ENCODE measurements around the gene AGPAT3.
"Not testable (repeated sequence)": the region's sequence is repeated elsewhere in the genome, so short reads cannot be mapped to it uniquely, and the experiment has no call there.

The AGPAT3 gene

DNA sequence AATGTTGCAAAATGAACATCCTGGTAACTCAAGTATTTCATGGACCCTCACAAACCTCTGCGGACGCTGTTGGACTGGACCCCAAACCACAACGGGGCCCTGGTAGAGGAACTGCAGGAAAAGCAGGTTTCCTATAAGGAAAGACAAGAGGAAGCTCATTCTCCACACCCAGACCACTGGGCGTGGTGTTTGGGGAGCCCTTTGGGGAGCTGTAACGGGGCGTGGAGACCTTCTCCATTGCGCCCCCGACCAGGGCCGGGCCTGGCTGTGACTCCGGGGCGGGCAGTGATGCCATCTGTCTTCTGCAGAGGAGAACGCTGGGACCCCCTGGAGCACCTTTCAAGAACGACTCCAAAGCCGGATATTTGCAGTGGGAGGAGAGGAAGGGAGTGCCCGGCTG, 30.0 kb upstream of the AGPAT3 start:
- DNase-seq: no peak

DNA sequence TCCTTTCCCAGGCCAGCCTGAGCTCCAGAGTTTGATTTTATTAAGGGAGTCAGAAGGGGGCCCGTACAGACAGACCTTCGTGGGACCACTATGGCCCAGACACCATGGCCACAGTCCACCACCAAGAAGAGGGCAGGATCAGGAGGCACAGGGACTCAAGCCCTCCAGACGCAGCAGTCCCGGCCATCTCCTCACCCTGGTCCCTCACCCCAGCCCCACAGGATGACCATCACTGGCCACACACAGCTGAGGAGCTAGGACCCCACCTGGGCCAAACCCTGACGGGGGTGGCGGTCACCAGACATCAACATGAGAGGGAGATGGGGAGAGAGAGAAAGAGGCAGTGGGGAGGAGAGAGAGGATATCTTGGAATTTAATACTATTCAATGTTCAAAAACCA, 29.2 kb upstream of the AGPAT3 start:
- no peak for DNase-seq

DNA sequence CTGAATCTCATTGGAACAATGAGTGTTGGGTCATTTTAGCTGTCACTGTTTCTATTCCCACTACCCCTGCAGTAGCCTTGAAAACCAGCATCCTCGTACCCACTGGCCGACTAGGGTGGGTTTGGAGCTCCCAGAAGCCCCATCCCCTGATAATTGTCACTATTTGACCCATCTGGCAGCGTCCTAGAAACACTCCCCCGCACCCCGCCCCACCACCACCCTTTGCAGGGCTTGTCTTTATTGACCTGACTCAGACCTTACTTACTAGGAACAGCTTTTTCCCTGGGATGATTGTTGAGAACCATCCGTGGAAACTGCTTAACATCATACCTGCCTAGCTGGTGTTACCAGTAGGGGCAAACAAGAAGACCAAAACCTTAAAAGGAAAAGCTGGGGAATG, 28.4 kb upstream of the AGPAT3 start:
- DNase-seq: no peak

DNA sequence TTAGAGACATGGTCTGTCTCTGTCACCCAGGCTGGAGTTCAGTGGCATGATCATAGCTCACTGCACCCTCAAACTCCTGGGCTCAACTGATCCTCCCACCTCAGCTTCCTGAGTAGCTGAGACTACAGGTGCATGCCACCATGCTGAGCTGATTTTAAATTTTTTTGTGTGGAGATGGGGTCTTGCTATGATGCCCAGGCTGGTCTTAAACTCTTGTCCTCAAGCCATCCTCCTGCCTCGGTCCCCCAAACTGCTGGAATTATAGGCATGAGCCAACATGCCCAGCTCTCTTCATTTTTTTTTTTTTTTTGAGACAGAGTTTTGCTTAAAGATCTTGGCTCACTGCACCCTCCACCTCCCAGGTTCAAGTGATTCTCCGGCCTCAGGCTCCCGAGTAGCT, 24.8 kb upstream of the AGPAT3 start:
- DNase-seq: no peak

DNA sequence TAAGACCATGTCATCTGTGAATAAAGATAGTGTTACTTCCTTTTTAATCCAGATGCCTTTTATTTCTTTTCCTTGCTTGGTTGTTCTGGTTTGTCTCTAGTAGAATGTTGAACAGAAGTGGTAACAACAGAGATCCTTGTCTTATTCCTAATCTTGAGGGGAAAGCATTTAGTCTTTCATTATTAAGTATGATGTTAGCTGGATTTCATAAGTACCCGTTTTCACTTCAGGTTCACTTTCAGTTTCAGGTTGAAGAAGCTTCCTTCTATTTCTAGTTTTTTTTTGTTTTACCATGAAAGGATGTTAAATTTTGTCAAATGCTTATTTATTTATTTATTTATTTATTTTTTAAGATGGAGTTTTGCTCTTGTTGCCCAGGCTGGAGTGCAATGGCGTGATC, 22.3 kb upstream of the AGPAT3 start:
- DNase-seq: no peak

DNA sequence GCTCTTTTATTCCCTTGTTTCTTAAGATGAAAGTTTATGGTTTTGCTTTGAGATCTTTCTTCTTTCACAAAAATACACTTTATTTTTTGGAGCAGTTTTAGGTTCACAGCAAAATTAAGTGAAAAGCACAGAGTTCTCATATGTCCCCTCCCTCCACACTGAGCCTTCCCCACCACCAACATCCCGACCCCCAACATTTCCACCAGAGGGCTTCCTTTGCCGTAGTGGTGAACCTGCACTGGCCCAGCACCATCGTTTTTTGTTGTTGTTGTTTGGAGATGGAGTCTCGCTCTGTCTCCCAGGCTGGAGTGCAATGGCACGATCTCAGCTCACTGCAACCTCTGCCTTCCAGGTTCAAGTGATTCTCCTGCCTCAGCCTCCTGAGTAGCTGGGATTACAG, 20.1 kb upstream of the AGPAT3 start:
- DNase-seq: not testable (repeated sequence)

DNA sequence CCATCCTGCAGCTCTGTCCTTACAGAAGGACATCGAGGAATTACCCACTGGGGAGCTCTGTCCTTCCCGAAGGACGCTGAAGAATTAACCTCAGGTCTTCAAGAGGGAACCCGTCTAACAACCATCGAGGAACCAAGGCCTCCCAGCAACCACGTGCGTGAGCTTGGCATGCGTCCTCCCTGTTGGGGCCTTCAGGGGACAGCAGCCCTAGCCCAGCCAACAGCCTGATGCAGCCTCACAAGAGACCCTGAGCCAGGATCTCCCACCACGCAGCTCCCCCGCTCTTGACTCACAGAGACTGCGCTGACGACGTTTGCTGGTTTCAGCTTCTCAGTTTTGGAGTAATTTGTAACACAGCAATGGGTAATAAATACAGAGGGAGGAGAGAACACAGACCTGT, 19.6 kb upstream of the AGPAT3 start:
- no peak for DNase-seq

DNA sequence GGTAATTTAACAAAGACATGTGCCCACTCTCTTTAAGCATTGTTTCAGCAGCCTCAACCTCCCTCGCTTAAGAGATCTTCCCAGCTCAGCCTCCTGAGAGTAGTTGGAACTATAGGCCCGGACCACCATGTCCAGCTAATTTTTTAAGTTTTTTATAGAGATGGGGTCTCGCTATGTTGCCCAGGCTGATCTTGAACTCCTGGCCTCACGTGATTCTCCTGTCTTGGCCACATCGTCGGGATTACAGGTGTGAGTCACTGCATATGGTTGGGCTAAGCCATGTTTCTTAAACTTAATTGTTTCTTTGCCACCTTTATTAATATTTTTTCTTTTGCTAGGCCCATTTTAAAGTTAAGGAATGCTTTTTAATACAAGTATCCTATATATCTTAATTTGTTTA, 18.6 kb upstream of the AGPAT3 start:
- DNase-seq: no peak

DNA sequence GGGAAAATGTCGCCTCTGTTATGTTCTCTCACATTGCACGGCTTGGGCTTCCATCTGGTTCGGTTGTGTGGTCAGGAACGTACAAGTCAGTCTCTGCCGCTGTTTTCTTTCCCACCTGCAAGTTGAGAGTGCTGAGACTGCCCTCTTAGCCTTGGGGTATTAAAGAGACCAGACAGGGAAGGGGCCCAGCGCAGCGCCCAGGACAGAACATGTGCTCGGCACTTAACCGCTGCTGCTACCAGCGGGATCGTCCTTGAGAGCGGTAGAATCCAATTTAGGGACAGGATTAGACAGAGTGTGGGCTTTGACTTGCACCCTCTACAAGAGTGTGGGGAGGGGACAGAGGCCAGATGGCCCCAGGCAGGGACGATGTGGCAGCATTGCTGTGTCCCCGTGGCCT, 17.7 kb upstream of the AGPAT3 start:
- DNase-seq: no peak

DNA sequence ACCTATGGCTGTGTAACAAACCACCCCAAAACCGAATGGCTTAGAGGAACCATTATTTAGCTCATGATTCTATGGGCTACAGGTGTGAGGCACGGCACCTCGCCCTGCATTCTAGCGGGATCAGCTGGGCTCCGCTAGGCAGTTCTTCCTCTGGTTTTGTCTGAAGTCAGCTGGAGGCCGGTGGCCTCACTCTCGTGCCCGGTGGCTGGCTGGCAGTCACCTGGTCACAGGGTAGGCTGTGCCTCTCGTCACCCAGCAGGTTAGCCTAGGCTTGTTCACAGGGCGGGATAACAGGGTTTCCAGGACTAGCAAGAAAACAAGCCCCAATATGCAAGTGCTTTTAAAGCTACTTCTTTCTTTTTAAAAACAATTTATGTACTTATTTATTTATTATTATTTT, 16.3 kb upstream of the AGPAT3 start:
- no peak for DNase-seq

DNA sequence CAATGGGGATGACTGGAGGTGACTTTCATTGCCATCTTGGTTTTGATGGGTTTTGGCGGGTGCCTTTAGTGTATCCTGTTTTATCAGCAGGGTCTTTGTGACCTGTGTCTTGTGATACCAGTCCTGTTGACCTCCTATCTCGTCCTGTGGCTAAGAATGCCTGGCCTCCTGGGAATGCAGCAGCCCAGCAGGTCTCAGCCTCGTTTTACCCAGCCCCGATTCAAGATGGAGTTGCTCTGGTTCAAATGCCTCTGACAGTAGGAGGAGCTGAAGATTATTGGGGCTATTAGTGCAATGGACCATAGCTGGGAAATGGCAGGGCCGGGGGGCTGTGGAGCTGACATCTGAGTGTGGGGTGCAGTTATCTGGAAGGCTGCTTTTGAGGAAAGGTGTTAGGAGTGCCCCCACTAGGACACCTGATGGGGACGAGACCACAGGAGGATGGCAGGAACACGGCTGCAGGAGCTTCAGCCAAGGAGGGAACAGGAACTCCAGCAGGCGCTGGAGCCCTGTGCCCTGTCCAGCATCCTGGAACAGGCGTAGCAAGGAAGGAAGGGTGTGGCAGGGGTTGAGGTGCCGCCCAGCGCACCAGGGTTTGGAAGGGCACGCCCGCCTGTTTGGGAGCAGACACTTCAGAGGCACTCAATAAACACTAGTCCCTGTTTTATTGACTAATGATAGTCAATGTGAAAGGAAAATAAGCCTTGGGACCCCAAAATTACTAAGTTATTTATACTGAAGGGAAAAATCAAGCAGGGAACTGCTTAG, 15.3 kb upstream of the AGPAT3 start:
- no peak for DNase-seq

DNA sequence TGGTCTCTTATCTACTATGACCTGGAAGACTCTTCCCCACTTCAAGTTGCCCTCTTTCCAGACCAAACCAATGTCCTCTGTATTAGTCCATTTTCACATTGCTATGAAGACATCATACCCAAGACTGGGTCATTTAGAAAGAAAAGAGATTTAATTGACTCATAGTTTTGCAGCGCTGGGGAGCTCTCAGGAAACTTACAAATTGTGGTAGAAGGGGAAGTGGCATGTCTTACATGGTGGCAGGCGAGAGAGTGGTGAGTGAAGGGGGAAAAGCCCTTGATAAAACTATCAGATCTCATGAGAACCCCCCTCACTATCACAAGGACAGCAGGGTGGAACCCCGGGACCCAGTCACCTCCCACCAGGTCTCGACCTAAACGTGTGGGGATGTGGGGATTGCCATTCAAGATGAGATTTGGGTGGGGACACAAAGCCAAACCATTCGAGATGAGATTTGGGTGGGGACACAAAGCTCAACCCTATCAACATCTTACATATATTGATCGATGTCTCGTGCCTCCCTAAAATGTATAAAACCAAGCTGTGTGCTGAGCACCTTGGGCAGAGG, 14.2 kb upstream of the AGPAT3 start:
- no peak for DNase-seq

DNA sequence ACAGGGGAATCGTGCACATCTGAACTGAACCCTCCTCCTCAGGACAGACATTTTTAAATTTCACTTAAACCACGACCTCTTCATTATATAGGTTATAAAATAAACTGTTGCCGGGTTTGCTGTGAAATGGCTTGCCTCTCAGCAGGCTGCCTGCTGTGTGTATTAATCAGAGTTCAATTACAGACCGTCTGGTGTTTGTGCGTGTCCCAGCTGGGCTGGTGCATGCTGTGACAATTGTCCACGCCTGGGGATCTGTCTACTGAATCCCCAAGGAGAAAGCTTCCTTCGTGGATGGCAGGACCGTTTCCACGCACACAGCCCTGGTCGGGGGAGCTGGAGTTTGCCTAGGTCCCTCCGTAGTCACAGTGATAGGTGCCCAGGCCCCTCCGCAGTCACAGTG, 13.4 kb upstream of the AGPAT3 start:
- DNase-seq: no peak

DNA sequence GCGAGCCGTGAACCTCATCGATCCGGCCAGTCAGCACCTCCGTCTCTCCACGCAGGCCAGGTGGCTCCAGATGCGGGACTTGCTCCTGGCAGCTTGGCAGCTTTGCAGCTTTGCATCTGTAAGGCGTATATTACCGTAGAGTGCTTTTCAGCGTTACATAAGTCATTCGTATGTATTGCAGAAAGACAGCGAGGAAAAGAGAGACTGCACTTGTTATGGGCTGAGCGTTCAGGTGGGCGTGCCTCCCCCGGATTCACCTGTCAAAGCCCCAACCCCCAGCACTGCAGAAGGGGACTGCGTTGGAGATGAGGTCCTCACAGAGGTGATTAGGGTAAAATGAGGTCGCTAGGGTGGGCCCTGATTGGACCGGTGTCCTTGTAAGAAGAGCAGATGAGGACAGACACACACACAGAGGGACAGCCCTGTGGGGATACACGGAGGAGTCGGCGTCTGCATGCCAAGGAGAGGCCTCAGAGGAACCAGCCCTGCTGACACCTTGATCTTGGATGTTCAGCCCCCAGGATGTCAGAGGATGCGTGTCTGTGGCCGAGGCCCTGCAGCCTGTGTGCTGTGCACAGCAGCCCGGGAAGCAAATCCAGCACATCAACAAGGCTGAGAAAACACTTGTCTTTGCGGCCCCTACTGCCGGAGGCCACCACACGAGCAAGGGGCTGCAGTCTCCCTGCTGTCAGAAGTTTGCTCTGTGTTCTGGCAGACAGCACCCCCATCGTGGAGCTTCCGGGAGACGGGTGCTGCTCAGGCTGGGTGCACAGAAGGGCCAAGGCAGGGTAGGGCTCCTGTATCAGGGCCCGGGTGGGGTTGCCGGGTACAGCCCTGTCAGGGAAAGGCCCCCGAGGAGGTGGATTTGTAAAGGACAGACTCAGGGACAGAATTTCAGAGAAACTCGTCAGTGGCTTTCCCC, 10.9 kb upstream of the AGPAT3 start:
- no peak for DNase-seq

DNA sequence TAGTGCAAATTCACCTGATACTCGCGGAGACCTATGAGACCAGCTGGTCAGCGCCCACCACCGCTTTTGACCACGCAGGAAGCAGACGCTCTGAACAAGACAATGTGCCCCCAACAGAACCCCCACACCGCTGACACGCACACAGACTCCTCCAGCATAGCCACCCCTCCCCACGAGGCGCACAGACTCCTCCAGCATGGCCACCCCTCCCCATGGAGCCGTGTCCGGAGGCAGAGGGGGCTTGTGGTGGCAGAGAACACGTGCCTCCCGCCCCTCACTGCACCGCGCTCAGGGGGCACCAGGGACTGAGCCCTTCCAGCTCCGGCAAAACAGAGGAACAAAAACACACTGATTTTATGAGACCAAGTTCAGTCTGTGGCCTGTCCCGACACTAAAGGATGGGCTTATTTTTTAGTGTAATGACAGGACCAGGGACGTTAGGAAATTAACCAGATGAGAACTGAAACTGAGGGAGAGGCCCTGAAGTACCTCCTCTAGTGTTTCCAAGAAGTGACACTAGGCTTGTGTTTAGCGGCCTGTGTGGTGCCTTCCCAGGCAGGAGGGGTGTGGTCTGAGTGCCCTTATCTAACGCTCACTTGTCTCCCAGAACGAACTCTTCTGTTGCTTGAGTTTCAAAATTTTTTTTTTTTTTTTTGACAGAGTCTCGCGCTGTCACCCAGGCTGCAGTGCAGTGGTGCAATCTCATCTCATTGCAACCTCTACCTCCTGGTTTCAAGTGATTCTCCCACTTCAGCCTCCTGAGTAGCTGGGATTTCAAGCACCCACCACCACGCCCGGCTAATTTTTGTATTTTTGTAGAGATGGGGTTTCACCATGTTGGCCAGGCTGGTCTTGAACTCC, 10.0 kb upstream of the AGPAT3 start:
- DNase-seq: no peak

DNA sequence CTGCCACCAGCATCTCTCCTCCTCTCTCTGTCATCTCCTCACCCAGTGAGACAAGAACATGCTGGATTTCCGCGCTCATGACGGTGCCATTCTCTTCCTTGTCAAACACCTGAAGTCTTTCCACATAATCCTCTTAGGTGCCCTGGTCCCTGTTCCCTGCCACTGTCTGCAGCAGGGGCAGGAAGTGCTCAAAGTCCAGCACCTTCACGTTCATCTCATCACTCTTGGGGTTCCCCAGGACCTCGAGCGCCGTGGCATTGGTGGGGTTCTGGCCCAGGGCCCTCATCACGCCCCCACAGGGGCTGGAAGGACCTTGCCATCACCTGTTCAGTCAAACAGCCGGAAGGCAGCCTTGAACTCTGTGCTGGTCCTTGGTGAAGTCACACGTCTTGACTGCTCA, 9.1 kb upstream of the AGPAT3 start:
- no peak for DNase-seq

DNA sequence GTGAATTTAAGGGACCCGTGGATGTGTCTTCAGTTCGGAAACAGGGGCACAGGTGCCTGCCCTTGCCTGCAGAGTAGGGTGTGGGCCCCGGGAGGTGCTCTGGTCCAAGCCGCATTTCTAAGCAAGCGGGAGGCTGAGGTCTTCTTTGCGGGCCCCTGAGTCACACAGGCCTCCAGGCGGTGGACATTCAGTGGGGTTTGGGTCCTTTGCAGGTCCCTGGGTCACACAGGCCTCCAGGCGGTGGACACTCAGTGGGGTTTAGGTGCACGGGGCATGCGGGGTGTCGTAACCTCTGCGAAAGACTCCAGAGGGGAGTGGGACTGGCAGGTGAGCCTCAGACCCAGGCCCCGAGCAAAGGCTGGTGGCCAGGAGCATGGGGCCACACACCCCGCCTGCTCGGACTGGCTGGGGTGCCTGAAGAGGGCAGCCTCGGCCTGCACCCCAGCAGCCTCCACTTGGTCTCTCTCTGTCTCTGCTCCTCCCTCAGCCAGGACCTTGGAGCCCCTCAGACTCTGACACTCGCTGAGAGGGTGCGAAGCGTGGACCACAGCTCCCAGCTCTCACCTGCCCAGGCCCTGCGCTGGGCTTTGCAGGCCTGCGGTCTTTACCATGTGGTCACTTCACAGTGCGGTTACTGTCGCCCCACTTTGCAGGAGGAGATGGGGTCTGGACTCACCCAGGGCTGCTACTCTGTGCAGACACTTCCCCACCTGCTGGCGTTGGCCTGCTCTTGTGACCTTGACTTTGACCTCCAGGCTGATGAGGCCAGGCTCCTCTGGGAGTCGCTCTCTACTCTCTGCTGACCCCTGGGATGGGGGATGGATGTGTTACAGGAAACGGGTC, 6.0 kb upstream of the AGPAT3 start:
- DNase-seq: no peak

DNA sequence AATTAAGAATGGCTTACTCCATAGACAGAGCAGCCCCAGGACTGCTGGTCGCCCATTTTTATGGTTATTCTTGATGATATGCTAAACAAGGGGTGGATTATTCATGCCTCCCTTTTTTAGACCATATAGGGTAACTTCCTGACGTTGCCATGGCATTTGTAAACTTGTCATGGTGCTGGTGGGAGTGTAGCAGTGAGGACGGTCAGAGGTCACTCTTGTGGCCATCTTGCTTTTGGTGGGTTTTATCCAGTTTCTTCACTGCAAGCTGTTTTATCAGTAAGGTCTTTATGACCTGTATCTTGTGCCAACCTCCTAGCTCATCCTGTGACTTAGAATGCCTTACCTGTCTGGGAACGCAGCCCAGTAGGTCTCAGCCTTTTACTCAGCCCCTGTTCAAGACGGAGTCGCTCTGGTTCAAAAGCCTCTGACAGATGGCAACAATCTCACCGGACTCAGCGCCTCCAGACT, 5.2 kb upstream of the AGPAT3 start:
- DNase-seq: no peak

DNA sequence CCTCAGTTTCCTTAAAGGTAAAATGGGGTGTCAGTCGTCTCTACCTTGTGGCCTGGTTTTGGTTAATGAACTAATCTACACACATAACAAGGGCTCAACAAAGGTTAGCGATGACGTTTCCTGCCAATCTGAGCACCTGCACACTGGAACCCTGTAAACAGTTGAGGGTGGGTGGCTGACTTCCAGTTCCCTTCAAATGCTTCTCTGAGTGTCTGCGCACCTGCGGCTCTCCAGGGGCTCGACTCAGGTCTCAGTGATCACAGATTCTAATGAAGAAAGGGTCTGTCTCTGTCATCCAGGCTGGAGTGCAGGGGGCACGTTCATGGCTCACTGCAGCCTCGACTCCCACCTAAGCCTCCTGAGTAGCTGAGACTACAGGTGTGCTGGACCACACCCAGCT, 3.3 kb upstream of the AGPAT3 start:
- no peak for DNase-seq

DNA sequence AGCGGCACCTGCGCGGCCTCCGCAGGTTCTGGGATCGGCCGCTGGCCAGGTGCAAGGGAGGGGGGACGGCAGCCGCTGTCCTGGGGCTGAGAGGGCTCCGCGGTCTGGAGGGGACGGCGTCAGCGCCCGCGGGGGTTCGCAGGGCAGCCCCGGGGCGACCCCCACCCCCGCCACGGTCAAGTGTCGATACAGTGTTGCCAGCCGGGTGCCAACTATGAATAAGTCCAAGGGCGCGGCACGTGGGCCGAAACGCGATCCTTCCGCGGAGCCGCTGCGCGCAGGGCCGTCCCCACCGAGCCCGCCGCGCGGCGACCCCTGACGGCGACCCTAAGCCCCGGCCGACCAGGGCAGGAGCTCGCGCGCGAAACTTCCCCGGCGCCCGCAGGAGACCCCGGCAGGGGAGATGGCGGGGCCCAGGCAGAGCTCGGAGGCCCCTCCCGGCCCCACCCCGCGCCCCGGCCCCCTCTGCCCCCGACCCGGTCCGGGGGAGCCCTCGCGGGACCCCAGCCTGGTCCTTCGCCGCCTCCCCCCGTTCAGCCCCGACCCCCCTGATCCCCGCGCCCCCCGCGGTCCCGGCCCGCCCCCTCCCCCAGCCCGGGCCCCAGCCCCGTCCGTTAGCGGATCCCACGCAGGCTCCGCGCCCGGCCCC, 586 bp upstream of the AGPAT3 start:
- DNase-seq: peak; percentile 51

DNA sequence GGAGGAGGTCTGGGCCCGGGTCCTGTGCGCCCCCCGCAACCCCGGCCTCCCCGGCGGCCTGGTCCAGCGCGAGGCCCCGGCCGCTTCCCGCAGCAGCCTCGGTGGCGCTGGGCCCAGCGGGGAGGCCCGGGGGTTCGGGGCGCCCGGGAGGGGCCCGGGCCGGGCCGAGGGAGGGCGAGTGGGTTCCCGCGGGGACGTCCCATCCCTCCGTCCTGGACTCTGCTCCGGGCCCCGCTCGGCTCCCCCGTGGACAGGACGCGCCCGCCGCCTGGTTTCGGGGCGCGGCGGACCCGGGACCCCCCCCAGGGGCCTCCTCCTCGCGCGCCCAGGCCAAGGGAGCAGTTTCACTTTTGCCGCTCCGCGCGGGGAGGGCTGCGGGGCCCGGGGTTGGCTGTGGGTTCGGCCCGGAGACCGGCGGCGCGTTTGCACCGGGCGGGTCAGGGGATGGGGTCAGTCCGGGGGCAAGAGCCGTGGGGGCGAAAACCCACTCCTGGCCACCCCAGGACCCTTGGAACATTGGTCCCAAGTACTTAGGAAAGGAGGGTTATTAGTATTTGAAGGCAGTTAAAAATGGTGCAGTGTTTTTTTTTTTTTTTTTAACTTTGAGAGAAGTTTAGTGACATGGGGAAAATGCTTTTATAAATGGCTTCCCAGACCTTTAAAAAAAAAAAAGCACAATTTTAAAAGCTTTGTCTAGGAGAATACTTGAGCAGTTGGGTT, 677 bp downstream of the AGPAT3 start:
- no peak for DNase-seq

All from NCI-H526 treated with DMSO at 0.1 percent for 48 hours (cell line).